GM21717 (cell line): ENCODE measurements around the gene PLCG2.
"Not testable (repeated sequence)": the region's sequence is repeated elsewhere in the genome, so short reads cannot be mapped to it uniquely, and the experiment has no call there.

Experiments
- ATAC-seq: cut with Tn5 transposase; IDR thresholded peaks from one replicate; pipeline ENCODE4 v1.9.1; 2021; ENCODE audit warnings: mild to moderate bottlenecking, moderate library complexity; ENCODE audit not compliant: unreplicated experiment

PLCG2 gene

GRCh38 chr16:81987706-81988105 is 208.6 kb downstream of the PLCG2 start:
- ATAC-seq, result no peak

- no peak for ATAC-seq
Measured at GRCh38 chr16:81992859-81993258, 213.8 kb downstream of the PLCG2 start.

- ATAC-seq, result no peak
Measured at GRCh38 chr16:81994485-81994884, 215.4 kb downstream of the PLCG2 start.

- no peak for ATAC-seq
Measured at GRCh38 chr16:81995651-81996050, 216.6 kb downstream of the PLCG2 start.

- no peak for ATAC-seq
Measured at GRCh38 chr16:81996664-81997509, 217.8 kb downstream of the PLCG2 start.

GRCh38 chr16:81997738-81998137 is 218.6 kb downstream of the PLCG2 start:
- no peak for ATAC-seq

GRCh38 chr16:82002831-82003230 is 223.7 kb downstream of the PLCG2 start:
- ATAC-seq, result no peak

- ATAC-seq, result no peak
Measured at GRCh38 chr16:82004601-82005000, 225.5 kb downstream of the PLCG2 start.

GRCh38 chr16:82005027-82005830 is 226.1 kb downstream of the PLCG2 start:
- ATAC-seq, result no peak

- ATAC-seq, result no peak
Measured at GRCh38 chr16:82006036-82006435, 226.9 kb downstream of the PLCG2 start.

GRCh38 chr16:82007189-82007588 is 228.1 kb downstream of the PLCG2 start:
- no peak for ATAC-seq

GRCh38 chr16:82008957-82009592 is 230.0 kb downstream of the PLCG2 start:
- no peak for ATAC-seq

- ATAC-seq, result not testable (repeated sequence)
Measured at GRCh38 chr16:82009789-82010188, 230.7 kb downstream of the PLCG2 start.

GRCh38 chr16:82010649-82011048 is 231.6 kb downstream of the PLCG2 start:
- no peak for ATAC-seq

GRCh38 chr16:82011199-82011641 is 232.1 kb downstream of the PLCG2 start, which contains the start of gene SDR42E1:
SDR42E1 (minus strand) TSS chr16:82011470; CDS start chr16:82000858, 10,612 bp downstream.
- ATAC-seq, result no peak
